Aorta (tissue), 5 donors: ENCODE results near the gene OSBPL8. TPM values are rescaled to one million over a fixed set of nuclear protein-coding genes. Genes with fewer than 3 reads are reported as not detected.
"Not testable (repeated sequence)": the region's sequence is repeated elsewhere in the genome, so short reads cannot be mapped to it uniquely, and the experiment has no call there.

Source experiments
- ATAC-seq: fragments of 200-7000 bp; cut with Tn5 transposase; one replicate; pipeline ENCODE4 v1.9.1; 2022; ENCODE audit warnings: moderate library complexity; ENCODE audit not compliant: low FRiP score
- DNase-seq, 2 donors: peaks; one replicate each; pipeline ENCODE4 v3.0.0-alpha.2; 2020
- H3K27ac ChIP-seq, 2 donors: one replicate each; pipeline ENCODE4 v1.5.1; 2013; ENCODE audit warnings: low read length in 2 of 2, mild to moderate bottlenecking in 2 of 2, moderate library complexity in 2 of 2, control low read depth in 1 of 2, inconsistent platforms in 1 of 2, low read depth in 1 of 2
- H3K27me3 ChIP-seq, 2 donors: one replicate each; pipeline ENCODE4 v1.6.1; 2013; ENCODE audit warnings: control low read depth in 1 of 2, low read length in 1 of 2, mild to moderate bottlenecking in 1 of 2, moderate library complexity in 1 of 2; ENCODE audit not compliant: insufficient read depth in 2 of 2, control insufficient read depth in 1 of 2
- H3K36me3 ChIP-seq, 2 donors: one replicate each; pipeline ENCODE4 v1.6.1; 2013; ENCODE audit warnings: control low read depth in 1 of 2, low read length in 1 of 2, mild to moderate bottlenecking in 1 of 2; ENCODE audit not compliant: insufficient read depth in 2 of 2, control insufficient read depth in 1 of 2
- H3K4me1 ChIP-seq, 2 donors: one replicate each; pipeline ENCODE4 v1.6.1; 2013; ENCODE audit warnings: low read length in 2 of 2, control low read depth in 1 of 2, mild to moderate bottlenecking in 1 of 2, moderate library complexity in 1 of 2; ENCODE audit not compliant: insufficient read depth in 2 of 2, control insufficient read depth in 1 of 2
- H3K4me3 ChIP-seq, 2 donors: one replicate each; pipeline ENCODE4 v1.5.1; 2013; ENCODE audit warnings: low read length in 2 of 2, control low read depth in 1 of 2, mild to moderate bottlenecking in 1 of 2
- H3K9me3 ChIP-seq: one replicate; pipeline ENCODE4 v1.6.1; 2013; ENCODE audit warnings: mild to moderate bottlenecking, low read length; ENCODE audit not compliant: control insufficient read depth
- WGBS, 2 donors: extraction: QIAGEN DNeasy Blood & Tissue Kit; methylation state at CpG; one replicate each; pipeline ENCODE4 v1.1.7; 2013; 5-methylcytosine and 5-hydroxymethylcytosine counted together
- intact Hi-C, 2 donors: fragments of 100-400 bp; cut with DNase I; formaldehyde crosslinking; loops; one replicate each; pipeline versions ENCODE4 v1.14.2 to v1.15.0; 2022
- polyA plus RNA-seq, 2 donors: library from polyadenylated mRNA; stranded (reverse); fragments of 200-250 nt; gene quantifications; one replicate each; pipeline ENCODE4 v1.2.3, GENCODE V29; 2013
- total RNA-seq, 2 donors: library from RNA; stranded (reverse); fragmentation: NEBNext Ultra II Directional; extraction: Animal tissue kit (Norgen Biotek cat#: 25700); gene quantifications; one replicate each; pipeline ENCODE4 v1.2.1, GENCODE V29; 2021
- donor health status: healthy with polysubstance abuse.
- donor health status: Bipolar disorder and iron deficiency.
- donor health status: DM: no; HTN: no; CAD: no.
- donor health status: DM: no; HTN: no; CAD: no.
- donor health status: DM: yes; HTN: yes; CAD: no.

OSBPL8 gene
- total and polyA plus RNA-seq, 4 donors = 16.8 to 100 (median 47.6) TPM

- H3K27me3 ChIP-seq, H3K4me3 ChIP-seq, H3K4me1 ChIP-seq, DNase-seq, H3K27ac ChIP-seq, ATAC-seq, H3K9me3 ChIP-seq, H3K36me3 ChIP-seq: not testable (repeated sequence)
- 94 to 95% methylated on average over 8 of the region's 8 CpGs for WGBS, 2 donors
- intact Hi-C loops = loop anchor here in 1 of 2 donors (5.0 kb wide), 1 partner anchor 79 kb away; no protein-coding TSS in a partner anchor
These were observed 86.7 kb downstream of the OSBPL8 start for GRCh38 chr12:76472862-76473261.

GRCh38 chr12:76471579-76471978 is 88.0 kb downstream of the OSBPL8 start:
- Histone ChIP-seq H3K9me3 (no peaks in the 10 kb centered on the region), H3K4me1 (peaks cover 3 to 6% of the 10 kb centered on the region in 2 donors), H3K27me3 (no peaks in the 10 kb centered on the region), H3K27ac (no peak overlapping the region), H3K36me3 (no peaks in the 10 kb centered on the region), H3K4me3 (no peak overlapping the region)
- intact Hi-C loops = loop anchor here in 1 of 2 donors (5.0 kb wide), 1 partner anchor 81 kb away; no protein-coding TSS in a partner anchor
- WGBS, 2 donors = 65 to 75% methylated on average over 1 of the region's 1 CpG
- DNase-seq (no peak), ATAC-seq (no peak)

- no peak for DNase-seq
- no peak overlapping the region for H3K4me3 ChIP-seq
- peaks cover 3 to 6% of the 10 kb centered on the region in 2 donors for H3K4me1 ChIP-seq
- intact Hi-C loops = loop anchor here in 1 of 2 donors (5.0 kb wide), 1 partner anchor 82 kb away; no protein-coding TSS in a partner anchor
- no peak overlapping the region for H3K27ac ChIP-seq
- H3K36me3 ChIP-seq = no peaks in the 10 kb centered on the region
- H3K9me3 ChIP-seq = no peaks in the 10 kb centered on the region
- ATAC-seq = peak; percentile 80
- 57 to 59% methylated on average over 7 of the region's 7 CpGs for WGBS, 2 donors
- no peaks in the 10 kb centered on the region for H3K27me3 ChIP-seq
These were observed 89.3 kb downstream of the OSBPL8 start for GRCh38 chr12:76470028-76470939.

GRCh38 chr12:76464631-76465166 is 94.9 kb downstream of the OSBPL8 start:
- no peaks in the 10 kb centered on the region for H3K36me3 ChIP-seq
- intact Hi-C loops = no loop called here
- 42 to 49% methylated on average over 5 of the region's 5 CpGs for WGBS, 2 donors
- no peaks in the 10 kb centered on the region for H3K27me3 ChIP-seq
- H3K27ac ChIP-seq = no peak overlapping the region
- no peaks in the 10 kb centered on the region for H3K9me3 ChIP-seq
- H3K4me1 ChIP-seq = no peaks in the 10 kb centered on the region
- H3K4me3 ChIP-seq = no peak overlapping the region
- ATAC-seq = no peak
- DNase-seq = no peak

- Histone ChIP-seq H3K9me3 (no peaks in the 10 kb centered on the region), H3K36me3 (no peaks in the 10 kb centered on the region), H3K27me3 (no peaks in the 10 kb centered on the region), H3K4me3 (no peak overlapping the region), H3K4me1 (no peaks in the 10 kb centered on the region), H3K27ac (no peak overlapping the region)
- intact Hi-C loops = no loop called here
- ATAC-seq = no peak
- DNase-seq = no peak
- 72 to 75% methylated on average over 2 of the region's 2 CpGs for WGBS, 2 donors
These were observed 96.8 kb downstream of the OSBPL8 start for GRCh38 chr12:76462668-76463224.

GRCh38 chr12:76460807-76461206 is 98.8 kb downstream of the OSBPL8 start:
- no peaks in the 10 kb centered on the region for H3K27me3 ChIP-seq
- DNase-seq (no peak), ATAC-seq (no peak)
- H3K4me1 ChIP-seq = no peaks in the 10 kb centered on the region
- H3K4me3 ChIP-seq = no peak overlapping the region
- no peaks in the 10 kb centered on the region for H3K36me3 ChIP-seq
- H3K9me3 ChIP-seq = no peaks in the 10 kb centered on the region
- no peak overlapping the region for H3K27ac ChIP-seq
- intact Hi-C loops = no loop called here

GRCh38 chr12:76457818-76458217 is 101.8 kb downstream of the OSBPL8 start:
- no peak for ATAC-seq
- WGBS, 2 donors = 75 to 76% methylated on average over 5 of the region's 5 CpGs
- H3K4me3 ChIP-seq = no peak overlapping the region

GRCh38 chr12:76457010-76457409 is 102.6 kb downstream of the OSBPL8 start:
- intact Hi-C loops = loop anchor here (10.0 kb wide), 2 partner anchors 112 to 372 kb away; partner anchors contain the start of genes BBS10 (in 1 of the 2) and NAP1L1 (in 1 of the 2)
- 92 to 93% methylated on average over 7 of the region's 7 CpGs for WGBS, 2 donors
- Histone ChIP-seq H3K27me3 (no peaks in the 10 kb centered on the region), H3K36me3 (no peaks in the 10 kb centered on the region), H3K4me3 (no peak overlapping the region), H3K27ac (no peak overlapping the region), H3K4me1 (no peaks in the 10 kb centered on the region), H3K9me3 (no peaks in the 10 kb centered on the region)
- no peak for DNase-seq
- ATAC-seq = no peak

More at GRCh38 chr12:76457818-76458217, 101.8 kb downstream of the OSBPL8 start:
- Histone ChIP-seq H3K27ac (no peak overlapping the region), H3K9me3 (no peaks in the 10 kb centered on the region), H3K27me3 (no peaks in the 10 kb centered on the region), H3K4me1 (no peaks in the 10 kb centered on the region), H3K36me3 (no peaks in the 10 kb centered on the region)
- intact Hi-C loops = loop anchor here (10.0 kb wide), 2 partner anchors 113 to 373 kb away; partner anchors contain the start of genes BBS10 (in 1 of the 2) and NAP1L1 (in 1 of the 2)
- no peak for DNase-seq
